Testis (tissue), 2 donors: ENCODE data around the gene LRRC37A.
"Not testable (repeated sequence)": the region's sequence is repeated elsewhere in the genome, so short reads cannot be mapped to it uniquely, and the experiment has no call there.

Experiments
- CTCF ChIP-seq, 3 experiments: fragments of 450-650 bp in 2 of 3; fragments of 200-600 bp in 1 of 3; sonication (generic) in 1 of 3; IDR thresholded peaks; one replicate each; pipeline ENCODE4 v1.5.1; 2016 to 2019; ENCODE audit warnings: antibody characterized with exemption in 3 of 3, mild to moderate bottlenecking in 2 of 3, moderate library complexity in 1 of 3
- POLR2A ChIP-seq: fragments of 450-650 bp; IDR thresholded peaks from one replicate; pipeline ENCODE4 v1.6.1; 2017; ENCODE audit warnings: antibody characterized with exemption, mild to moderate bottlenecking, moderate library complexity

GRCh38 chr17:46276728-46277479, 18.0 kb upstream of the LRRC37A start:
- not testable (repeated sequence) for TF ChIP-seq CTCF (IDR thresholded peaks at IDR 0.05); POLR2A
